ENCODE measurements around the gene MAGEA10.

Gene MAGEA10

DNA sequence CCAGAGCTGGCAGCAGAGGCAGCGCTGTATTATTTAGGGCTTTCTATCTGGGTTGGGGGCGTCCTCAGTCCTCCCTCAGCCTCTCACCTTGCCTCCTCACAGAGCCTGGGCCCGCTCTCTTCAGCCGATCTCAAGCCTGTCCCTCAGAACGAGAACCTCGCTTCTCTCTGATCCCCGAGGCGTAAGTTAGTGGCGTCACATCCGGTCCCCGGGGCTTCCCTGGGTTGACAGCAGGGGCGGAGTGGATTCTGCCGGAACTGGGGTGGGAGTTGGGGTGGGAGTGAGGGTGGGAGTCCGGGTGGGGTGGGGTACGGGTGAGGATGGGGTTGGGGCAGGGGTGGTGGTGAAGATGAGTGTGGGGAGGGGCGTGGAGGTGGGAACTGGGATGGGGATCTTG is at the start of gene MAGEA10:
Gene MAGEA10, minus strand, starts transcription at position 190 of the 397 bp plus-strand sequence. CDS start 2,957 bp downstream, outside the sequence.
- TF ChIP-seq GATA3 (IDR thresholded peaks at IDR 0.05; ENCODE audit: low read depth, low read length) (no peak), GATA2 (IDR thresholded peaks at IDR 0.05; ENCODE audit: low read depth, low read length) (no peak)

DNA sequence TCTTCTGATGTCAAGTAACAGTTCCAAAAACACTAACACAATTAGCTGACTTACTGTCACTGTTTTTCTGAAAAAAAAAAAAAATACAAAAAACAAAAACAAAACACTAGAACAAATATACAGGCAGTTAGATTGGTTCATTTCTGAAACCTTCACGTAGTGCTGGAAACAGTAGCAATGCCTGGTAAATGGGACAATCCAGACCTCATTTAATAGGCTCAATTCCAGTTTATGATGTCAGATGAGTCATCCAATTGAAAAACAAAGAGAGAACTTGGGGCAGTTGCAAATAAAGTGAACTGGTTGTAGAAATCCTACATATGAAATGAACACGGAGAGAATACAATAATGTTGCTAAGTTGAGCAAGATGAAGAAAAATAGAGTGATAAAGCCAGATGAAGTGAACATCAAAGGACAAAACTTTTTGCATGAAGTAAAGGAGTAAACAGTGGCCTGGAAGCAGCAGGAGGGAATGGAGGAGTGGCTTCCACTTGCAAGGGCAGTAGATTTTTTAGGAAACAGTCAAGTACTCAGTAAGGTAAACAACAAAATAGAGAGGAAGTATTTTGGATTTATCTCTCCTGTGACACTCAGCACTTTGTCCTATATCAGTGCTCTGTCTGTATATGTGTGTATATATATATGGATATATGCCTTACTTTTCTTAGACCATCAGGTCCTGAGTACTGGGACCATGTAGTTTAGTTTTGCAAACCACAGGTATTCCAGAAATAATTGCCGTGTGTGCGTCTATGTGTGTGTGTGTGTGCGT is 39.3 kb upstream of the MAGEA10 start:
- TF ChIP-seq GATA2 (IDR thresholded peaks at IDR 0.05; ENCODE audit: low read depth, low read length) (no peak), GATA3 (IDR thresholded peaks at IDR 0.05; ENCODE audit: low read depth, low read length) (no peak)

DNA sequence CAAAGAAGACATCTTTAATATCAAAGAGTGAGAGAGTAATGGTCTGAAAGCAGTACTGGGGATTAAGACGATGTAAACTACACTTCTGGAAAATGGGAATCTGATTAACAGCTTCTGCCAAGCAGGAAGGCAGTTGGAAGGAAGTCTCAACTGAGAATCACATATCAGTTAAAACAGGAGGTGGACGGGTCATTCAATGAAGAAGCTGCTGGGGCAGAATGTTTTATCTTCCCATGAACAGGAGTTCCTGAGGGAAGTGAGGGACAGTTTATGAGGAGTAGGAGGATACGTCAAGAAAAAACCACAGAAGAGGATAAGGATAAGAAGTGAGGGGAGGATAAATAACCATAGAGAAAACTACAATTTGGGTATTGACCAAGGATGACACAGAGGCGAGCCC is 38.7 kb upstream of the MAGEA10 start:
- TF ChIP-seq GATA3 (IDR thresholded peaks at IDR 0.05; ENCODE audit: low read depth, low read length): no peak

- TF ChIP-seq GATA2 (IDR thresholded peaks at IDR 0.05; ENCODE audit: low read depth, low read length): no peak
- TF ChIP-seq GATA3 (IDR thresholded peaks at IDR 0.05; ENCODE audit: low read depth, low read length): no peak
Observed at GRCh38 chrX:152170621-152171020, 32.2 kb upstream of the MAGEA10 start.

DNA sequence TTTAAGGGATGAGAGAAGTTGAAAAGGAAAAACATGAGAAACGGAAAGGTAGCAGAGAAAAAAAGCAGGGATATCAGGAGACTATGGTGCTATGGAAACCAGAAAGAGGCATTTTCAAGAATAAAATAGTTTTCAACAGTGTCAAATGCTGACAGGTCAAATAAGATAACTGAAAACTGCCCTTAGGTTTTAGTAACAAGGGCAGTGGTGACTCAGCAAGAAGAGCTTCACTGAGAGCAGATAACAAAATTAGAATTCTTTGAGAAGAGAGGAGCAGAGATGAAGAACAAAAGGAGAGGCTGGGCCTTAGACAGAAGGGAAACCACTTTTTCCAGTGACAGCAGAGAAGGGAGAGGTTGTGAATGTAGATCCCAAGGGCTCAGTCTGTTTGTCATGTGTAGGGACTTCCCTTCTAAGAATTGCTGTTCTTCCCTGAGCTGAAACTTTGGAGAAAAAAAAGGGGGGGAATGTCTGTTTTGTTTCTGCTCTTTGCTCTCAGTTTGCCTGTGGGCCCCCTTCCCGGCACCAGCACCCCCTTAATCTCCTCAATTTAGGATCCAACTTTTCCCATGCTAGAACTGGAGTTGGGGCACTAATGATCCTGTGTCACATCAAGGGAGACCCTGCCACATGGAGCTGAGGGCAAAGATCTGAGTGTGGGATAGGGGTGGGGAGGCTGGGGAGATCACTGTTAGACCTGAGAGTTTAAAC is 26.8 kb upstream of the MAGEA10 start:
- TF ChIP-seq GATA2 (IDR thresholded peaks at IDR 0.05; ENCODE audit: low read depth, low read length): no peak
- TF ChIP-seq GATA3 (IDR thresholded peaks at IDR 0.05; ENCODE audit: low read depth, low read length): no peak

DNA sequence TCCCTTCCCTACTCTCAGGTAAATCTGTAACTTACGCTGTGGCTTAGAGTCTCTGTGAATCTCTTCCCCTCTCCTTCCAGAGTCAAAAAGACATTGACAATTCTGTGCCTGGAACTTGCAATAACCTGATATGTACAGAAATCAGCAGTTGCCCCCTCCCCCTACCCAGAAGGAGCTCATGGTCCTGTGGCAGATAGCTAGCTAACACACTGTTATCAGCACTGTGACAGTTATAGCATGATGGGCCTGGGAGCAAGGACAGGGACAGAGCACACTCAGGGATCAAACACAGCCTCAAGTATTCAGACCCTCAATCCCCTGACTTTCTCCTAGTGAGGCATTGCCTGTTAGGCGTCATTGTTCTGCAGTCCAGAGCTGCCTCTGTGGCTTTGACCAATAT is 18.7 kb upstream of the MAGEA10 start:
- TF ChIP-seq GATA2 (IDR thresholded peaks at IDR 0.05; ENCODE audit: low read depth, low read length) (no peak), GATA3 (IDR thresholded peaks at IDR 0.05; ENCODE audit: low read depth, low read length) (no peak)

DNA sequence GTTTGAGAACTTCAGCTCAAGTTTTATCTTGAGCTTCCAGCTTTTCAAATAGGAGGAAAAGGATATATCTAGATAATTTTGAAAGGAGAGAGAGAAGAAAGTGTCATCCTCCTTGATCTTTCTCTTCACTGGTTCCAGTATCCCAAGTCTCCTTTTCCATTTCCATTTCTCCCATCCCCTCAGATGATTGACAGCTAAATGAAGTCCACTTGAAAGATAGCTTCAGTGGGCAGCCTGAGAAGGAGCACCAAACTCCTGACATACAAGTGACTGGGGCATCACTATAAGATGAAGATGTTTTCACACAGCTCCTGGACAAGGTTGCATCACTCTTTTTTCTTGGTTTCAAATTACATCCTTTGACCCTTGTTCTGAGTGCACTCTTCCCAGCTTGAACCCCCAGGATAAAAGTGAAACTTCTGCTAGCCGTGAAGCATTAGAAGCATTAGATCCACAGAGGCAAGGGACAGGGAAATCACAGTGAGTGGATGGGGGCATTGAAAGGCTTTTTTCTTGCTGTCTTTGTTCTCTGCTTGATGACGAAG is 17.5 kb upstream of the MAGEA10 start:
- no peak for TF ChIP-seq GATA2 (IDR thresholded peaks at IDR 0.05; ENCODE audit: low read depth, low read length)

- no peak for TF ChIP-seq GATA3 (IDR thresholded peaks at IDR 0.05; ENCODE audit: low read depth, low read length)
Observed at GRCh38 chrX:152154050-152154449, 15.7 kb upstream of the MAGEA10 start.

DNA sequence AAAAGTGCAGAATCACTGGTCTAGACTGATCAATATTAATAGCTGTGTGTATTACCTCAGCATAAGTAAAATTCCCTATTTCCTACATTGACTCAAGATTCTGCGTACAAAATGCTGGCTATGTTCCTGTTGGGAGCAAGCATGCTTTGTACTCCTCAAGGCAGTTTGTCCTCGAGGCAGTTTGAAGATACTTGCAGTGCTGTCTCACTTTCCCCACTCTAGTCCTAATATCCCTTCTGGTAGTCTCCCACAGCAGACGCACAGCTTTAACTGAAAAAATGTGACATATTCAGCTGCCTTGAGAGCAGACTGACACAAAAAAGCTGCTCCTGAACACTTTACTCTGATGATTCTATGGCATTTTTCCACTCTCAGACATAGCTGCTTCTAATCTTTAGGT is 12.9 kb upstream of the MAGEA10 start:
- TF ChIP-seq GATA2 (IDR thresholded peaks at IDR 0.05; ENCODE audit: low read depth, low read length): no peak

GRCh38 chrX:152149648-152150047 is 11.3 kb upstream of the MAGEA10 start:
- TF ChIP-seq GATA3 (IDR thresholded peaks at IDR 0.05; ENCODE audit: low read depth, low read length): no peak

DNA sequence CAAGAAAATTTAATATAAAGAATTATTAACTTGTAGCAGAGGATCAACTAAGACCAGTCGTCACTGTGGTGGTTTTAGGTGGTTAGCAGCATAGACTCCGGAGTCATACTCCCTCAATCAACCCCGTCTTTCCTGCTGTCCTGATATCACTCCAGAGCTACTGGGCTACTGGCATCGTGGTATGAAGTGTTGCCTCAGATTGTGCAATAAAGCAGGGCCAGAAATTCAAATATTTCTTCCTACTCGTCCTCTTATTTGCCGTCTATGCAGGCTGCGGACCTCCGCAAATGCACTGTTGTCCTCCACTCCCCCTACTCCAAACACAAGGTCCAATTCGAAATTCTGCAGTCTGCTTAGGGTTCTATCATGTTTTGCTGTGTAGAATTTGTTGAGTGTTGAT is 1.2 kb upstream of the MAGEA10 start:
- TF ChIP-seq GATA3 (IDR thresholded peaks at IDR 0.05; ENCODE audit: low read depth, low read length): no peak
- TF ChIP-seq GATA2 (IDR thresholded peaks at IDR 0.05; ENCODE audit: low read depth, low read length): no peak

DNA sequence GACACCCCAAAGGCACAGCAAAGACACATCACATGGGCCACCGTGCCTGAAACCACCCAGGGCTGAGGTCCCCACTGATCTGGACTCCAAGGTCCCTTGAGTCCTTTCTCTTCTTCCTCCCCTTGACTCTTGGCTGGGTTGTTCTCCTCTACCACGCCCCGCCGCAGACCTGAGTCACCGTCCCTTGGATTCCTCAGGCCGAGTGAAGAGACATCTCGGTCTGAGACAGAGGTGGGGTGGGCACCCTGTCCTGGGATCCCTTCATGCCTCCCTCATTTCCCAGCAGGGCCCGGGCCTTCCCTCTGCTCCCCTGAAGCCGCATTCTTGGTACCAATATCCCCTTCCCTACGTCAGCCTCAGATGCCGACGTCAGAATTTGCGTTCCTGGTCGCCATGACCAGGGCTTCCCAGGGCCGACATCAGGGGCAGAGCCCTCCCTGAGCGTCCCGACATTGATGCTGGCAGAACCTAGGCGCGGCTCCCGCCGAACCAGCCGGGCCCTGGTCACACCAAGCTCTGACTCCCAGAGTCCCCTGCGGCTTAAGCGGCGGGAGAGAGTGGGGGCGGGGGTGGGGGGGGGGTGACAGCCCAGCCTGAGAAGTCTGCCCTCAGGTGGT is 498 bp downstream of the MAGEA10 start:
- TF ChIP-seq GATA3 (IDR thresholded peaks at IDR 0.05; ENCODE audit: low read depth, low read length) (no peak), GATA2 (IDR thresholded peaks at IDR 0.05; ENCODE audit: low read depth, low read length) (no peak)

DNA sequence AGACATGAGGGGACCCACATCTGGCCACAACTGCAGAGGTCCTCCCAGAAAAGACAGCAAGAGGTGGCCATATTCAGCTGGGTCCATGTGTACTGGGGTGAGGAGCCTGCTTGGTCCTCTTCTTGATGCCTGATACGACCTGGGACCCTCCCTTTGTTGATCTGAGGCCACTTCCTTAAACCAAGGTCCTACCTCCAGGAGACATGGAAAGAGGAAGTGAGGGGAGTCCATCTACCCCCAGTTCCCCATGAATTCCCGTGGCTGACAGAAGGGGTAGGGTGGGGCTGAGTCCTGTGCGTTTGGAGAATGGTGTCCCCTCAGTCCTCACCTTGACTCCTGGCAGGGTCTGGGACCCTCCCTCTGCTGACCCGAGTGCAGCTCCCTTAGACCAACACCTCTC is 2.1 kb downstream of the MAGEA10 start:
- no peak for TF ChIP-seq GATA3 (IDR thresholded peaks at IDR 0.05; ENCODE audit: low read depth, low read length)
- TF ChIP-seq GATA2 (IDR thresholded peaks at IDR 0.05; ENCODE audit: low read depth, low read length): no peak

GRCh38 chrX:152131525-152131924 is 6.9 kb downstream of the MAGEA10 start:
- TF ChIP-seq GATA3 (IDR thresholded peaks at IDR 0.05; ENCODE audit: low read depth, low read length) (no peak), GATA2 (IDR thresholded peaks at IDR 0.05; ENCODE audit: low read depth, low read length) (no peak)

DNA sequence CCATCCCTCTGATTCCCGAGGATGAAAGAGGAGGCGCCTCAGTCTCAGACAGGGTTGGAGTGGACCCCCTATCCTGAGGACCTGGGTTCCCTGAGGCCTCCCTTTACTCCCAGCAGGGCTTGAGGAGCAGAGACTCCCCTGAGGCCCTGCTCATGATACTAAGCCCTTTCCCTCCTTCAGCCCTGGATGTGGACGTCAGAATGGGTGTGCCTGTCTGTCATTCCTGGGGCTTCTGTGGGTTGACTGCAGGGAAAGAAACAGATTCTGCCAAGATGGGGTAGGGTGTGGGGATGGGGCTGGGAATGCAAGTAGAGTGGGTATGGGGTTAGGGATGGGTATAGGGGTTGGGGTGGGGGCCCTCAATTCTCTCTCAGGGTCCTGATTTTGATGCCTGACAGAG is 21.1 kb downstream of the MAGEA10 start:
- TF ChIP-seq GATA2 (IDR thresholded peaks at IDR 0.05; ENCODE audit: low read depth, low read length): no peak
- no peak for TF ChIP-seq GATA3 (IDR thresholded peaks at IDR 0.05; ENCODE audit: low read depth, low read length)

Measured in SH-SY5Y (cell line).